Nephron (organoid): ENCODE results near the gene HAP1.

ENCODE experiments used
- H3K27ac Mint-ChIP-seq, 3 experiments: 2 replicates each; pipeline ENCODE4 v1.8.0; 2020; ENCODE audit warnings: mixed read lengths in 3 of 3, mild to moderate bottlenecking in 2 of 3, moderate library complexity in 1 of 3
- H3K27me3 Mint-ChIP-seq: 2 replicates; pipeline ENCODE4 v1.8.0; 2021; ENCODE audit warnings: low read depth, mild to moderate bottlenecking, moderate library complexity, mixed read lengths
- H3K36me3 Mint-ChIP-seq: 2 replicates; pipeline ENCODE4 v1.8.0; 2020; ENCODE audit warnings: low read depth, mixed read lengths
- H3K4me1 Mint-ChIP-seq: 2 replicates; pipeline ENCODE4 v1.8.0; 2020; ENCODE audit warnings: mixed read lengths
- H3K4me3 Mint-ChIP-seq, 3 experiments: 2 replicates each; pipeline ENCODE4 v1.8.0; 2020; ENCODE audit warnings: mild to moderate bottlenecking in 3 of 3, mixed read lengths in 3 of 3, moderate library complexity in 2 of 3
- H3K9me3 Mint-ChIP-seq: 2 replicates; pipeline ENCODE4 v1.8.0; 2020; ENCODE audit warnings: mixed read lengths
- TF ChIP-seq, protein P1 (sequence below), 3 experiments: fragments of 200-600 bp; sonication (generic); IDR thresholded peaks; one replicate each; pipeline ENCODE4 v1.5.0; 2021; ENCODE audit warnings: antibody characterized with exemption in 3 of 3; ENCODE audit not compliant: unreplicated experiment in 3 of 3

HAP1 gene

DNA sequence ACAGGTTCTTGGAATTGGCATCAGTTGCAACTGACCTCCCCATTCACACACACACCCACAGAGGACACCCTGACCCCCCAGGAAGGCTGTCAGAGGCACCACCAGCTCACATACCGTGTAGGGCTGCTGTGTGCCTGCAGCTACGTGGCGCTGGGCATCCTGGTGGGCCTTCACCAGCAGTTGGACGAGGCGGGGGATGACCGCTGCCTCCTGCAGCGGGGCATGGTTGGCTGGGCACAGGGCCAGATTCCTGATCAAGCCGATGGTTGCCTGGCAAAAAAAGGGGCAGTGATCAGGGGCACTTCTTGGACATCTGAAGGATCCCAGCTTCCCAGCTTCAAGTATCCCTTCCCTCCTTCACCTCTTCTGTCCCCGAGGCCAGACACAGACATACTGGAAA is 24.2 kb upstream of the HAP1 start:
- TF ChIP-seq, protein P1, sequence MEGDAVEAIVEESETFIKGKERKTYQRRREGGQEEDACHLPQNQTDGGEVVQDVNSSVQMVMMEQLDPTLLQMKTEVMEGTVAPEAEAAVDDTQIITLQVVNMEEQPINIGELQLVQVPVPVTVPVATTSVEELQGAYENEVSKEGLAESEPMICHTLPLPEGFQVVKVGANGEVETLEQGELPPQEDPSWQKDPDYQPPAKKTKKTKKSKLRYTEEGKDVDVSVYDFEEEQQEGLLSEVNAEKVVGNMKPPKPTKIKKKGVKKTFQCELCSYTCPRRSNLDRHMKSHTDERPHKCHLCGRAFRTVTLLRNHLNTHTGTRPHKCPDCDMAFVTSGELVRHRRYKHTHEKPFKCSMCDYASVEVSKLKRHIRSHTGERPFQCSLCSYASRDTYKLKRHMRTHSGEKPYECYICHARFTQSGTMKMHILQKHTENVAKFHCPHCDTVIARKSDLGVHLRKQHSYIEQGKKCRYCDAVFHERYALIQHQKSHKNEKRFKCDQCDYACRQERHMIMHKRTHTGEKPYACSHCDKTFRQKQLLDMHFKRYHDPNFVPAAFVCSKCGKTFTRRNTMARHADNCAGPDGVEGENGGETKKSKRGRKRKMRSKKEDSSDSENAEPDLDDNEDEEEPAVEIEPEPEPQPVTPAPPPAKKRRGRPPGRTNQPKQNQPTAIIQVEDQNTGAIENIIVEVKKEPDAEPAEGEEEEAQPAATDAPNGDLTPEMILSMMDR (IDR thresholded peaks at IDR 0.05; ENCODE audit: unreplicated experiment in 3 of 3), result no peak
- H3K36me3 Mint-ChIP-seq, result peaks cover 67% of the 10 kb centered on the region
- H3K4me1 Mint-ChIP-seq, result no peaks in the 10 kb centered on the region
- no peak overlapping the region for H3K27ac Mint-ChIP-seq
- H3K9me3 Mint-ChIP-seq, result no peaks in the 10 kb centered on the region
- H3K27me3 Mint-ChIP-seq, result no peaks in the 10 kb centered on the region
- no peak overlapping the region for H3K4me3 Mint-ChIP-seq

DNA sequence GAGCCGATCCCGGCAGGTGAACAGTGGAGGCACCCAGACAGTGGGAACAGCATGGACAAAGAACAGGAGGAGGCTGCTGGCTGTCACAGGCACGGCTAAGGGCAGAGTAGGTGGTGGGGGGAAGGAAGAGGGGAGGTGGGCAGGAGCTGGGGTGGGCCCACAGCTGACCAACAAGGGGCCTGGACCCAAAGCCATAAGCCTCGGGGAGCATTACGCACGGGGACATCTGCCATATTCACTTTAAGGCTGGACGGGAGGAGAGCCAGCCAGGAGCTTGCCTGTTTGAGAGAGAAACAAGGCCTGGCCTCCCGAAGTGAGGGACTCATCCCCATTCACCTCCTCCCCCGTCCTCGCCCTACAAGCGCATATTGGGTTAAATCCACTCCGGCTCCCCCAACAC is 19.6 kb upstream of the HAP1 start:
- Mint-ChIP-seq H3K9me3 (no peaks in the 10 kb centered on the region), H3K4me3 (no peak overlapping the region), H3K27me3 (no peaks in the 10 kb centered on the region), H3K4me1 (no peaks in the 10 kb centered on the region), H3K36me3 (peaks cover 30% of the 10 kb centered on the region), H3K27ac (no peak overlapping the region)
- TF ChIP-seq, protein P1 (IDR thresholded peaks at IDR 0.05; ENCODE audit: unreplicated experiment in 3 of 3), result no peak

- Mint-ChIP-seq H3K9me3 (no peaks in the 10 kb centered on the region), H3K4me1 (no peaks in the 10 kb centered on the region), H3K4me3 (no peak overlapping the region), H3K36me3 (peaks cover 15% of the 10 kb centered on the region), H3K27ac (no peak overlapping the region), H3K27me3 (peaks cover 5% of the 10 kb centered on the region)
- TF ChIP-seq, protein P1 (IDR thresholded peaks at IDR 0.05; ENCODE audit: unreplicated experiment in 3 of 3), result no peak
Observed at GRCh38 chr17:41751288-41751687, 16.8 kb upstream of the HAP1 start.

GRCh38 chr17:41750862-41751261 is 16.4 kb upstream of the HAP1 start:
- Mint-ChIP-seq H3K4me1 (no peaks in the 10 kb centered on the region), H3K27me3 (peaks cover 6% of the 10 kb centered on the region), H3K4me3 (no peak overlapping the region), H3K27ac (no peak overlapping the region), H3K9me3 (no peaks in the 10 kb centered on the region), H3K36me3 (peaks cover 11% of the 10 kb centered on the region)
- TF ChIP-seq, protein P1 (IDR thresholded peaks at IDR 0.05; ENCODE audit: unreplicated experiment in 3 of 3), result no peak

GRCh38 chr17:41748275-41748674 is 13.8 kb upstream of the HAP1 start:
- H3K4me3 Mint-ChIP-seq, result no peak overlapping the region
- H3K27me3 Mint-ChIP-seq, result peaks cover 6% of the 10 kb centered on the region
- H3K27ac Mint-ChIP-seq, result no peak overlapping the region
- no peaks in the 10 kb centered on the region for H3K36me3 Mint-ChIP-seq
- TF ChIP-seq, protein P1 (IDR thresholded peaks at IDR 0.05; ENCODE audit: unreplicated experiment in 3 of 3), result no peak
- H3K9me3 Mint-ChIP-seq, result no peaks in the 10 kb centered on the region
- no peaks in the 10 kb centered on the region for H3K4me1 Mint-ChIP-seq

GRCh38 chr17:41741709-41742108 is 7.3 kb upstream of the HAP1 start:
- no peak overlapping the region for H3K4me3 Mint-ChIP-seq
- peaks cover 5% of the 10 kb centered on the region for H3K4me1 Mint-ChIP-seq
- H3K27ac Mint-ChIP-seq, result no peak overlapping the region
- TF ChIP-seq, protein P1 (IDR thresholded peaks at IDR 0.05; ENCODE audit: unreplicated experiment in 3 of 3), result no peak
- no peaks in the 10 kb centered on the region for H3K9me3 Mint-ChIP-seq
- H3K36me3 Mint-ChIP-seq, result no peaks in the 10 kb centered on the region
- peaks cover 25% of the 10 kb centered on the region for H3K27me3 Mint-ChIP-seq
